OCI-LY3 (cell line): ENCODE data around the gene COCH.

Experiments
- CTCF ChIP-seq: fragments of 200-600, 300-600 bp; sonication (generic); IDR thresholded peaks from 2 replicates; pipeline ENCODE4 v1.5.1; 2014; ENCODE audit warnings: antibody characterized with exemption, low read length, low read depth
- EZH2phosphoT487 ChIP-seq: fragments of 200-600 bp; shearing (Covaris generic); IDR thresholded peaks from 2 replicates; pipeline ENCODE4 v1.6.1; 2018; ENCODE audit warnings: antibody characterized with exemption, mixed run types, low read depth

DNA sequence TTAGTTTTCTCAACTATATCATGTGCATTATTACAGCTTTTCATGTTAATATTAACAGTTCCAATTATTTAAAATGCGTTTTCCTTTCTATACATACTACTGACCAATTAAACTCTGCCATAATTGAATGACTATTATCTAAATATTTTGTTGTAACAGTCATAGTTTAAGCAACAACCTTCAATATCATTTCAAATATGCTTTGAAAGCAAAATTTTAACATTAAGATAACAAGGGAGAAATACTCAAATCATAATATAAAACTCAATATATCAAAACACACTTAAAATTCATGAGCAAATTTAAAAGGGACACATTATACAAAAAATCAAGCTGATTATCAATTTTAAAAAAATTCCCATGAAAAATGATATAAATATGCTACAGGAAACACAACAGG lies 40.5 kb downstream of the COCH start:
- TF ChIP-seq CTCF = no peak
- TF ChIP-seq EZH2phosphoT487 = no peak
